IMR-90 (cell line): ENCODE data around the gene MED23. TPM values are rescaled to one million over a fixed set of nuclear protein-coding genes. Genes with fewer than 3 reads are reported as not detected.

Experiments
- ATAC-seq: fragments of 200-7000 bp; cut with Tn5 transposase; 2 replicates; pipeline ENCODE4 v1.9.1; 2020; ENCODE audit warnings: low read depth, mild to moderate bottlenecking, moderate library complexity
- BruUV-seq: library from RNA; stranded (reverse); fragments of 400-500 nt; replicated peaks from 2 replicates; lab custom pipeline; 2021; lab: Mats Ljungman, UMichigan
- CTCF ChIA-PET: fragments of 300-600 bp; formaldehyde crosslinking; extraction: SDS; loops from one replicate; lab custom pipeline; 2021; ENCODE audit warnings: antibody characterized with exemption; lab: Yijun Ruan, JAX
- POLR2A ChIA-PET: fragments of 300-600 bp; sonication (Branson Sonifier 250); formaldehyde crosslinking; loops from one replicate; lab custom pipeline; 2022; ENCODE audit warnings: antibody characterized with exemption; ENCODE audit not compliant: unreplicated experiment; lab: Charles Lee
- DNase-seq: peaks from one replicate; pipeline ENCODE4 v3.0.0; 2013
- H2AFZ ChIP-seq: replicated peaks from 2 replicates; pipeline ENCODE3; 2013; ENCODE audit warnings: low read length, mild to moderate bottlenecking; ENCODE audit not compliant: poor library complexity
- H2AK5ac ChIP-seq: 2 replicates; pipeline ENCODE4 v1.6.1; 2013; ENCODE audit warnings: low read depth, low read length, inconsistent platforms
- H2AK9ac ChIP-seq: replicated peaks from 2 replicates; pipeline ENCODE3; 2013; ENCODE audit warnings: mild to moderate bottlenecking, low read depth, low read length, moderate library complexity; ENCODE audit not compliant: poor library complexity
- H2BK120ac ChIP-seq: 2 replicates; pipeline ENCODE4 v1.6.1; 2013; ENCODE audit warnings: low read depth, low read length, inconsistent platforms
- H2BK15ac ChIP-seq: 3 replicates; pipeline ENCODE4 v1.6.1; 2013; ENCODE audit warnings: low read depth, low read length, inconsistent platforms
- H2BK20ac ChIP-seq: 2 replicates; pipeline ENCODE4 v1.6.1; 2013; ENCODE audit warnings: low read depth, mild to moderate bottlenecking, inconsistent platforms, low read length, moderate library complexity
- H2BK5ac ChIP-seq: 2 replicates; pipeline ENCODE4 v1.6.1; 2013; ENCODE audit warnings: mild to moderate bottlenecking, low read depth, low read length, inconsistent platforms; ENCODE audit not compliant: poor library complexity, severe bottlenecking
- H3K14ac ChIP-seq: replicated peaks from 2 replicates; pipeline ENCODE4 v1.6.1; 2013; ENCODE audit warnings: low read depth, low read length, inconsistent platforms
- H3K18ac ChIP-seq: 2 replicates; pipeline ENCODE4 v1.6.1; 2013; ENCODE audit warnings: low read depth, low read length, control low read depth
- H3K23ac ChIP-seq: 2 replicates; pipeline ENCODE4 v1.6.1; 2013; ENCODE audit warnings: low read depth, low read length, inconsistent platforms
- H3K27ac ChIP-seq: 2 replicates; pipeline ENCODE4 v1.5.1; 2013; ENCODE audit warnings: mild to moderate bottlenecking, control low read depth, low read length; ENCODE audit not compliant: insufficient read depth
- H3K27me3 ChIP-seq: 2 replicates; pipeline ENCODE4 v1.6.1; 2013; ENCODE audit warnings: low read length; ENCODE audit not compliant: control insufficient read depth, insufficient read depth
- H3K36me3 ChIP-seq: 2 replicates; pipeline ENCODE4 v1.6.1; 2013; ENCODE audit warnings: low read length, mixed read lengths; ENCODE audit not compliant: control insufficient read depth, insufficient read depth
- H3K4ac ChIP-seq: 2 replicates; pipeline ENCODE4 v1.6.1; 2013; ENCODE audit warnings: low read depth, low read length, inconsistent platforms
- H3K4me1 ChIP-seq: 2 replicates; pipeline ENCODE4 v1.6.1; 2013; ENCODE audit warnings: low read length, mixed read lengths; ENCODE audit not compliant: control insufficient read depth, insufficient read depth
- H3K4me2 ChIP-seq: 2 replicates; pipeline ENCODE4 v1.6.1; 2013; ENCODE audit warnings: low read depth, mild to moderate bottlenecking, control low read depth, low read length, moderate library complexity
- H3K4me3 ChIP-seq: 2 replicates; pipeline ENCODE4 v1.5.1; 2013; ENCODE audit warnings: low read depth, mild to moderate bottlenecking, control low read depth, low read length, moderate library complexity; ENCODE audit not compliant: insufficient read depth
- H3K56ac ChIP-seq: 2 replicates; pipeline ENCODE4 v1.6.1; 2013; ENCODE audit warnings: low read length, inconsistent platforms; ENCODE audit not compliant: insufficient read depth; ENCODE audit errors: extremely low read depth
- H3K79me1 ChIP-seq, 2 experiments: 2 replicates each; pipeline ENCODE4 v1.6.1; 2013; ENCODE audit warnings: low read length in 2 of 2, inconsistent platforms in 1 of 2, low read depth in 1 of 2
- H3K9ac ChIP-seq: 2 replicates; pipeline ENCODE4 v1.6.1; 2013; ENCODE audit warnings: low read depth, low read length, control low read depth
- H3K9me1 ChIP-seq: 2 replicates; pipeline ENCODE4 v1.6.1; 2013; ENCODE audit warnings: low read length, inconsistent platforms; ENCODE audit not compliant: insufficient read depth
- H3K9me3 ChIP-seq: 2 replicates; pipeline ENCODE4 v1.6.1; 2013; ENCODE audit warnings: low read length; ENCODE audit not compliant: control insufficient read depth, insufficient read depth
- H4K20me1 ChIP-seq: 2 replicates; pipeline ENCODE4 v1.6.1; 2013; ENCODE audit warnings: low read length, inconsistent platforms; ENCODE audit not compliant: insufficient read depth
- H4K5ac ChIP-seq: 2 replicates; pipeline ENCODE4 v1.6.1; 2013; ENCODE audit warnings: mild to moderate bottlenecking, low read depth, low read length, control low read depth
- H4K8ac ChIP-seq, 2 experiments: 2 replicates each; pipeline ENCODE4 v1.6.1; 2013; ENCODE audit warnings: low read depth in 2 of 2, low read length in 2 of 2, control low read depth in 1 of 2, inconsistent platforms in 1 of 2
- H4K91ac ChIP-seq: 2 replicates; pipeline ENCODE4 v1.6.1; 2013; ENCODE audit warnings: low read depth, low read length, inconsistent platforms; ENCODE audit not compliant: insufficient read depth
- BHLHE40 ChIP-seq: fragments of 150-350 bp; IDR thresholded peaks from 2 replicates; pipeline ENCODE4 v1.6.1; 2016; ENCODE audit warnings: mild to moderate bottlenecking, low read depth, low read length
- NFE2L2 ChIP-seq: fragments of 150-350 bp; IDR thresholded peaks from 2 replicates; pipeline ENCODE4 v1.6.1; 2016; ENCODE audit warnings: low read depth, mild to moderate bottlenecking, low read length
- RAD21 ChIP-seq: IDR thresholded peaks from 2 replicates; pipeline ENCODE4 v1.6.1; 2012; ENCODE audit warnings: low read length, improper control_type of control experiment
- RCOR1 ChIP-seq: IDR thresholded peaks from 2 replicates; pipeline ENCODE4 v1.6.1; 2012; ENCODE audit warnings: mild to moderate bottlenecking, low read length, improper control_type of control experiment; ENCODE audit not compliant: insufficient replicate concordance
- SMC3 ChIP-seq: fragments of 150-350 bp; IDR thresholded peaks from 2 replicates; pipeline ENCODE4 v1.6.1; 2016; ENCODE audit warnings: low read depth, mild to moderate bottlenecking, antibody characterized with exemption, low read length, moderate library complexity
- WGBS, 2 experiments: methylation state at CpG; one replicate each; pipeline versions ENCODE4 v1.1.5 to v1.1.7; 2013; ENCODE audit warnings: missing lambda C conversion rate in 2 of 2; ENCODE audit not compliant: insufficient read length in 1 of 2; ENCODE audit errors: extremely low coverage in 2 of 2; 5-methylcytosine and 5-hydroxymethylcytosine counted together
- dilution Hi-C: fragments of 300-500 bp; cut with HindIII; formaldehyde crosslinking; loops from one replicate; pipeline ENCODE4 v1.14.3; 2018; ENCODE audit warnings: low sequenced_read_pairs; ENCODE audit not compliant: unreplicated experiment
- in situ Hi-C: fragments of 300-500 bp; cut with MboI; formaldehyde crosslinking; loops from 3 replicates; pipeline ENCODE4 v1.14.3; 2019; ENCODE audit warnings: low sequenced_read_pairs, inconsistent platforms, mixed read lengths
- intact Hi-C: fragments of 100-400 bp; cut with micrococcal nuclease; formaldehyde crosslinking; loops from 2 replicates; pipeline ENCODE4 v1.10.0; 2022
- polyA plus RNA-seq, 3 experiments: library from polyadenylated mRNA; depleted of rRNA; stranded (reverse); fragments of >200 nt; gene quantifications; 2 replicates each; pipeline ENCODE4 v1.2.3, GENCODE V29; 2012; ENCODE audit warnings: low replicate concordance in 1 of 3
- total RNA-seq: library from RNA; depleted of rRNA; stranded (reverse); fragments of >200 nt; gene quantifications from 2 replicates; pipeline ENCODE4 v1.2.3, GENCODE V29; 2012

The MED23 gene
- total and polyA plus RNA-seq, 2 of the 4 experiments (the other 2 are of a cell fraction), result 16.0 to 40.7 TPM

DNA sequence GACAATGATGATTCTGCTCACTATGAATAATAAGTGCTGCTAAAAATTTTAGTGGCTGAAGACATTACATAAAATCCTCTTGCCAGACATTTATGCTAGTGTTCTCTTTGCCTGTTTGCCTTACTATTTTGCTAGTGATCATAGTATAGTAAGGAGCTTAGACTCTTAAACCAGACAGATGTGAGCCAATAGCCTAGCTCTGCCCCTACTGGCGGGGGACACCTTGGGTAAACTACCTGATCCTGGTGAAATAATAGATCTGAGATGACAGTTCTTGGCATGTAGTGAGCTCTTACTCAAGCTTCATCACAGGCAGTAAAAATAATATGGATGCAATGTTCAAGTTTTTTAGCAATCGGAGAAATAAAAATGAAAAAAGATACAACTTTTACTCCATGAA lies 27.9 kb upstream of the MED23 start:
- Histone ChIP-seq H4K20me1 (no peaks in the 10 kb centered on the region), H3K9me1 (peaks cover 3% of the 10 kb centered on the region; the same call in 1 of the 2 replicates), H2BK15ac (no peak overlapping the region), H2AK9ac (no peak overlapping the region), H3K4me2 (no peak overlapping the region), H4K5ac (no peak overlapping the region), H3K27ac (no peak overlapping the region), H3K4me1 (peaks cover 5% of the 10 kb centered on the region), H3K4me3 (no peak overlapping the region), H4K8ac (no peak overlapping the region), H3K23ac (no peak overlapping the region), H2AK5ac (no peak overlapping the region), H3K9ac (no peak overlapping the region), H2BK20ac (no peak overlapping the region), H3K56ac (no peak overlapping the region), H3K4ac (no peak overlapping the region), H3K9me3 (no peaks in the 10 kb centered on the region), H3K14ac (no peak overlapping the region), H3K27me3 (peaks cover 4% of the 10 kb centered on the region), H4K91ac (no peak overlapping the region), H2AFZ (no peak overlapping the region), H2BK120ac (no peak overlapping the region), H3K36me3 (no peaks in the 10 kb centered on the region), H3K18ac (no peak overlapping the region), H3K79me1 (no peaks in the 10 kb centered on the region), H2BK5ac (no peak overlapping the region)
- no TSS peak for BruUV-seq
- TF ChIP-seq NFE2L2 (no peak), RAD21 (no peak), SMC3 (no peak), BHLHE40 (no peak), RCOR1 (no peak)
- ChIA-PET CTCF (interaction anchor here (1.5 kb wide), 1 partner anchor 40 kb away, joined by 5 read pairs; no protein-coding TSS in a partner anchor), POLR2A (interaction anchor here (0.6 kb wide), 1 partner anchor 12 kb away, joined by 9 read pairs; no protein-coding TSS in a partner anchor)
- dilution Hi-C loops, result no loop called here
- in situ Hi-C loops, result no loop called here
- DNase-seq, result no peak
- intact Hi-C loops, result no loop called here
- WGBS, 2 experiments, result no CpG with 5 or more reads among the region's 2 CpGs
- ATAC-seq, result no peak
